G401 (cell line): Measurements from ENCODE around the gene ZNF488. TPM values are rescaled to one million over a fixed set of nuclear protein-coding genes. Genes with fewer than 3 reads are reported as not detected.

Experiments used
- DNase-seq: peaks from one replicate; pipeline ENCODE4 v3.0.0-alpha.2; 2015; ENCODE audit warnings: low spot score
- in situ Hi-C: cut with HindIII; loops from 2 replicates; pipeline ENCODE4 v1.10.0; 2016; ENCODE audit warnings: low sequenced_read_pairs, mixed read lengths
- total RNA-seq: library from RNA; depleted of rRNA; stranded (reverse); fragments of >200 nt; shearing (Covaris generic); gene quantifications from 2 replicates; pipeline ENCODE4 v1.2.3, GENCODE V29; 2014

Gene ZNF488
- total RNA-seq, 1 experiment from 2014 or later: not detected

GRCh38 chr10:47410862-47411261, 26.8 kb upstream of the ZNF488 start:
- no peak for DNase-seq
- in situ Hi-C loops: no loop called here

GRCh38 chr10:47410271-47410670, 26.2 kb upstream of the ZNF488 start:
- in situ Hi-C loops: no loop called here
- no peak for DNase-seq

DNA sequence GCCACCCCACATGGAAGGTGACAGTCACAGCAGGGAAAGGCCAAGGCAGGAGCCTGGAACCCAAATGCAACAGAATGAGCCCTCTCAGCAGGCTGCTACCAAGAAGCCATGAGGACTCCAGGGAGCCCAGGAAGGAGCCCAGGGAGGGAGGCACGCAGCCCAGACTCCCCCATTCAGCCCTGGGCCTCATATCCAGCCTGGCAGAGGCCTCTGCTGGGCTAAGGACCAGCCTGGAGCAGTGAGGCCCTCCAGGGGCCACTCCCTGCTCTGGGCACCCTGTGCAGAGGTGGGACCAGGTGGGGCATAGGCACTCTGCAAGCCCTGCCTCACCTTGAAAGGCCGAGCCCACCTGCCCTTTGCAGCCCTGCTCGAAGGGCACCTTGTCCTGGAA, 25.8 kb upstream of the ZNF488 start:
- DNase-seq: no peak
- in situ Hi-C loops: no loop called here

DNA sequence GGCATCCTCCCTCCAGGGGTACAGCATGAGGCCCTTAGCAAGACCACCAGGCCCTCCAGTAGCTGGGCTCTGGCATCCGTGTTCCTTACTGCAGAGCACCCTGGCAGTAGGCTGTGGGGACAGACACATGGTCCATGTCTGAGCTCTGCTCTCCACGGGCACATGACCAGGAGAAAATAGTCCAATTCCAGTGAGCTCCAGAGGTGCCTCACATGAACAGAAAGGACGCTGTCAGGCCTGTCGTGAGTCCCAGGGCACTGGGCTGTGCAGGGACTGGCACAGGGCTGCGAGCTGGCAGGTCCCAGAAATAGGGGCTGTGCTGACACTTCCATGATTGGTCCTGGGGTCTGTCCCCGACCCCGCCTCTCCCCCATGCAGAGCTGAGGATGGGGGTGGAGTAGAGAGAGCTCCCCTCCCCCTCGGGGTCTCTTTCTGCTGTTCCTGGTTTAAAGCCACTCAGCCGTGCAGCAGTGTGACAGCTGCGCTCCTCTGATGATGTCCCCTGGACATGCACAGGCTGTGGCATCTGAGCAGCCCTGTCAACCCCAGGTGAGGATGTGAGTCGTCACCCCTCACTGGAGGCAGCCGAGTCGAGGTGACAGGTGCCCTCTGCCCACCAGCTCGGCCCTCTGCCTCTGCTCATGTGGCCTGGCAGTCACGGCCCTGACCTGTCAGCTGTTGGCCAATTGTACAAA, 25.2 kb upstream of the ZNF488 start:
- in situ Hi-C loops: no loop called here
- DNase-seq: no peak

DNA sequence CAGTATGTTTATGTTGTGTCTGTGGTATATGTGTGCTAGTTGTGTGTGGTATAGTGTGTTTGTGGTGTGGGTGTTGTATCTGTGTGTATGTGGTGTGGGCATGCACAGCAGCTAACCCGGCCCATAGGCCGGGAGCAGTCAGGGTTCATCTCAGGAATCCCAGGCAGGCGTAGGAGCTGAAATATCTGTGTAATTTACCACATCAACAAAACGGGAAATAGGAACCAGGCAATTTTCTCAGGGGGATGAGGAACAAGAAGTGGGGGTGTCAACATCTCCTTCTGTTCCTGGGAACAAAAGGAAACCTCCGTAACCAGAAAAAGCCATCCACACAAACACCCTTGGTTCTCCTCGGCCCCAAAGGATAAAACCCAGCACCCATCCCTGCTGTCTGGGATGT, 24.5 kb upstream of the ZNF488 start:
- in situ Hi-C loops: no loop called here
- DNase-seq: no peak

GRCh38 chr10:47406870-47407691, 23.0 kb upstream of the ZNF488 start:
- in situ Hi-C loops: no loop called here
- DNase-seq: no peak

- no peak for DNase-seq
- in situ Hi-C loops: no loop called here
Observed at GRCh38 chr10:47406548-47406869, 22.4 kb upstream of the ZNF488 start.

- no peak for DNase-seq
- in situ Hi-C loops: no loop called here
Observed at GRCh38 chr10:47405857-47406547, 21.9 kb upstream of the ZNF488 start.

DNA sequence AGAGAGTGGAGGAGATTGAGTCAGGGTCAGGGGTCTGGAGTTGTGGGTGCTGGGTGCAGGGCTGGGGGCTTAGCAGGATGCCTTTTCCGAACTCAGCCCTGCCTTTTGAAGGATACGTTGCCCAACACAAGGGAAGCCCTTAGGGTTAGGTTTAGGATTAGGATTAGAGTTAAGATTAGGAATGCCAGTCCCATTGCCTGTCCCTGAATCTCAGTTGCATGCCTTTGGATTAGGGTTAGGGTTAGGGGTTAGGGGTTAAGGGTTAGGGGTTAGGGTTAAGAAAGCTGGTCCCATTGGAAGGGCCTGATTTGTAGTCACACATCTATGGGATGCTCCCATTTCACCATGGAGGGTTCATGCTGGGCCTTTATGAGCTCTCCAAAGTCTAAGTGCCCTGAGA, 20.8 kb upstream of the ZNF488 start:
- DNase-seq: no peak
- in situ Hi-C loops: no loop called here

DNA sequence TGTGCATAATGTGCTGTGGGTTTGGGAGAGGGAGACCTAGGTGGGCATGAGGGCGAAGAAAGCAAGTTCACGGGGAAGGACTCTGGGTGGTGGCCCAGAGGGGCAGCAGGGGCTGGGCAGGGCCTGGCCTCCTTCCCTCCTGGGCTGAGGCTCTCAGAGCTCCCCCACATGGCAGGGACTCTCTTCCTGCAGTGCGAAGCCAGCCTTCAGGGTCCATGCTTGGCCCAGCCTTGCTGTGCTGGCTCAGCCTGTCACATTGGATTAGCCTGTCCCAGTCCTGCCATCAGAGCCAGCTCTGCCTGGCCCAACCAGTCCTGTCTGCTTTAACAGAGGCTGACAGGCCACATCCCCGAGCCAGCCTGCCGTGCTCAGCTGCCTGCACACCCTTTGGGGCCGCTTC, 20.4 kb upstream of the ZNF488 start:
- peak; percentile 4 for DNase-seq
- in situ Hi-C loops: no loop called here

- in situ Hi-C loops: no loop called here
- DNase-seq: no peak
Observed at GRCh38 chr10:47403446-47404318, 19.6 kb upstream of the ZNF488 start.

DNA sequence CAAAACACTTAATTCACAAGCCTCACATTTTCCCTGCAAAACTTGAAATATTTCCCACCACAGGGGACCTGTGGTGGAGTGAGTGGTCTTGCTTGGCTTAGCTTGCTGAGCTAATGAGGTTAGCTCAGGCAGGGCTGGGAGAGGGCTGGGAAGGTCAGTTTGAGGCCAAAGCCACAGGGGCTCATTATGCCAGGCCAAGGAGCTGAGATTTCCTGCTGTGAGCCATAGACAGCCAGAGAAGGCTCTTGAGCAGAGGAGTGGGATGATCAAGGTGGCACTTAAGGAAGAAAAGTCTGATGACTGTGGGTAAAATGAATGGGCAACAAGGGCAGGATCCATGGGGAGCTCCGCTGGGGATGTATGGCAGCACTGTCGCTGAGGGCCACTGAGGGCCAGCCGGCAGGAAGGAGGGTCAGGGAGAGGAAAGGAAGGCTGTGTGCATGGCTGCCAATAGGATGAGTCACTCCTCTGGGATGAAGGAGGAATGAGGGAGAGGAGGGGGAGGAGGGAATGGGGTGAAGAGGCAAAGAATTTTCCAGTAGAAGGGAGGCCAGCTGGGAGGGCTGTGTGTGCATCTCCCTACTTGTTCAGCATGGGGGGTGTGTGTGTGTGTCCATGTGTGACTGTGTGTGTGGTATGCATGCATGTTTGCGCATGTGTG, 18.7 kb upstream of the ZNF488 start:
- DNase-seq: no peak
- in situ Hi-C loops: no loop called here

DNA sequence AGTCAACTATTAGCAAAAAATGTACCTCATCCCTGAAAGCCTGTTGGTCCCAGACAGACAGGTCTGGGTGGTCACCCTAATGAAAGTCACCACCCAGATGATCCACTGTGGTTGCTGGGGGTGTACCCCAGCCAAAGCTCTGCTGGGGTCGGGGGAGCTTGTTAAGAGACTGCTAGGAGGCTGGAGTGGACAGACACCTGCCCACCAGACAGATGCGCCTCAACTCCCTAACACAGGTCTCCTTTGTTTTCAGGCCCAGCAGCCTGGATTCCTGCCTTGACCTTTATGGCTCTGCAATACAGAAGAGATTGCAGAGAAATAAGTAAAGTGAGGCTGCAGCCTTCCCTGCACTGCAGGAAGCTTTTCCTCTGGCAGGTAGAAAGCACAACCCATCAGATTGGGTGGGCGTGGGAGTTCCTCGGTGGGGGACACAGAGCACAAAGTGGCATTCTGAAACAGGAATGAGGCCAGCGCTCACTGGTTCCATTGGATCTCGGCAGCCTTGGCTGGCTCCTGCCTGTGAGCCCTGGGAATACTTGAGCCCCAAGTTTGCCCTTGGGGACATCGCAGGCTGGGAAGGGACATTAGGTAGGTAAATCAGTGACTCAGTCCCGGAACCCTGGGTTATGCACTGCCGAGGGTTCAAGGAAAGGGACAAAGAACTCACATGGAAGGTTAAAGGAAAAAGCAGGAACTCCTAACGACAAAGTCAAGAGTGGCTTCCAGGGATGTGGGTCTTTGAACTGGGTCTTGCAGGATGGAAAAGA, 18.0 kb upstream of the ZNF488 start:
- no peak for DNase-seq
- in situ Hi-C loops: no loop called here

DNA sequence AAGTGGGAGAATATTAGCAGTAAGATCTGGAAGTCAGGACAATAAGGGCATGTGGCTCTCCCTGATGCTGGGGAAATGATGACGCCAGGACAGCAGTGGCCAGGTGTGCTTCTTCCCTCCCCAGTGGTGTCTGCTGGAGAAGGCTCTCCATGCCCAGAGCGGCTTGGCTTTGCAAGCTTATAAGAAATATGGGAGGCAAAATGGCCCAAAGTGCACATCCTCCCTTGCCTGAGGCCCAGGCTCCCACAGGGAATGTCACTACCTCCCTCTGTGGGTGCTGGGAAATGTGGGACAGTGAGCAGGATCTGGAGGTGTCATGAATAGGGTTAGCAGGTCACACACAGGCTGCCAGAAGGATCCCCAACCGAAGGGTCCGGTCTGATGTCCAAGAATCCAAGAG, 17.1 kb upstream of the ZNF488 start:
- in situ Hi-C loops: no loop called here

GRCh38 chr10:47400786-47401185, 16.7 kb upstream of the ZNF488 start:
- in situ Hi-C loops: no loop called here

More for the DNA sequence above, 17.1 kb upstream of the ZNF488 start:
- DNase-seq: no peak

DNA sequence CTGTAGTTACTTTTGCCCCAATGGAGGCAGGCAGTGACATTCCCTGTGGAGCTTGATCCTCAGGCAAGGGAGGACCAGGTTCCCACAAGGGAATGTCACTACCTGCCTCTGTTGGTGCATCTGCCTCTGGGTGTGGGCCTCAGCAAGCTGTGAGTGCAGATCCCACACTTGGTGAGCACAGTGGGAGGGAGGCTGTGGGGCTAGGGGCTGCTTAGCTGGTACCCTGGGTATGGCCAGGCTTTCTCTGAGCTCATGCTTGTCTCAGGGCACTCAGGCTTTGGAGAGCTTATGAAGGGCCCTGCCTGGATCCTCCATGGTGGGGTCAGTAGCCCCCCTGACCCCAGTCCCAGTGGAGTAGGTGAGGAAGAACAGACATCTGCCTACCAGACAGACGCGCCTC, 16.2 kb upstream of the ZNF488 start:
- in situ Hi-C loops: no loop called here
- no peak for DNase-seq

More at GRCh38 chr10:47400786-47401185, 16.7 kb upstream of the ZNF488 start:
- no peak for DNase-seq

GRCh38 chr10:47397256-47397655, 13.2 kb upstream of the ZNF488 start:
- in situ Hi-C loops: no loop called here

GRCh38 chr10:47396311-47396717, 12.2 kb upstream of the ZNF488 start:
- in situ Hi-C loops: no loop called here
- DNase-seq: no peak

More at GRCh38 chr10:47397256-47397655, 13.2 kb upstream of the ZNF488 start:
- DNase-seq: no peak
